Amniotic epithelial cell (primary cell): ENCODE measurements around the gene POU2AF1.
A peak's percentile ranks its signal among the peaks of the same experiment; 100 is the strongest.

ENCODE experiments used
- DNase-seq: peaks from one replicate; pipeline ENCODE4 v3.0.0-alpha.2; 2010; ENCODE audit warnings: low read depth

POU2AF1 gene

DNA sequence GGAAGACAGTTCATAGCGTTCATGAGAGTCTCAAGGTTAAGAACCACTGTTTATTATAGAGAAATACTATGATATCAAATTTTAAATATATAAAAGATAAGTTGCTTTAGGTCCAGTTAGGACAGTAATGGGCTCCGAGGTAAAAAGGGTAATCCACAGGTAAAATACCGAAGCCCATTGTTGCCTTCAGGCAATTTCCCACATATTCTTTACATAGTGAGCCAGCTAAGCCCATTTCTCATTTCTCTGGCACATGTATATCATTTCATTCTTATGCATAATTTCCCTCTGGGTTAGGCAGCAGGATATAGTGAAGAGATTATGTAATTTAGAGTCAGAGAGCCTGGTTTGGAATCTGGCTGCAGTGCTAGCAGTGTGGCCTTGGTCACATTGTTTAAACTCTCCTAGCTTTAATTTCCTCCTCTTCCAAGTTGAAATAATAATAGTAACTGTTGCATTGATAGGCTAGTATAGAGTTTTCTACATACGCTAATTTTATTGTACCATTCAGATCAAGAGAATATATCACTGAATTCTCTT is 7.6 kb upstream of the POU2AF1 start:
- DNase-seq = no peak

DNA sequence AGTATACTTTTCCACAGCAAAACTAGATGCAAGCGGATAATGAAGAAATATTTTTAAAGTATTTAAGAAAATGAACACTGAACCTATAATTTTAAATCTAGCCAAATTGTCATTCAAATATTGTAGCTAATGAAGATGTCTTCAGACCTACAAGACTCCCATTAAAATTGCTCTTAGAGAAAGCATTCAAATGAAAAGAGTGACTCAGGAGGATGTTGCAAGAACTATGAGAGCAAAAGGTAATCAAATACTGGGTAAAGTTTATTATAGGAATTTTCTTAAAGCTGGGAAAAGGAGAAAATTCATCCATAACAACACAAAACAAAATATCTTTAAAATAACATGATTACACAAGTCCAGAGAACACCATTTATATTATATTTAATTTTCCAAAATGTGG is 5.4 kb upstream of the POU2AF1 start:
- DNase-seq = peak; percentile 15

DNA sequence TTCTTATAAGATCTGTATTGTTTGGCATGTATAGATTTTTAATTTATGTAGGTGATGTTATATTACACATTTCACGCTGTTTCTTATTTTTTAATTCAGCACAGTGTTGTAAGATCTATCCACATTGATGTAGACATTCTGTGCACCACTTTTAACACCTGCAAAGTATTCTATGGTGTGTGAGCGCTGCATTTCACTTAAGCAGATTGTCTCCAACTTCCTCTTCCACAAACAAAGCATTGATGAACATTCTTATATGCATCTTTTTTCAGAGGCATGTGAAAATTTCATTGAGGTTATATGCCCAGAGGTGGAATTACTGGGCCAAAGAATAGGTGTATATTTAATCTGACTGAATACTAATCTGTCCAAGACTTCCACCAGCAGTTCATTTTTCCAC is 3.4 kb upstream of the POU2AF1 start:
- no peak for DNase-seq

GRCh38 chr11:111379602-111380136 is 594 bp upstream of the POU2AF1 start:
- no peak for DNase-seq

DNA sequence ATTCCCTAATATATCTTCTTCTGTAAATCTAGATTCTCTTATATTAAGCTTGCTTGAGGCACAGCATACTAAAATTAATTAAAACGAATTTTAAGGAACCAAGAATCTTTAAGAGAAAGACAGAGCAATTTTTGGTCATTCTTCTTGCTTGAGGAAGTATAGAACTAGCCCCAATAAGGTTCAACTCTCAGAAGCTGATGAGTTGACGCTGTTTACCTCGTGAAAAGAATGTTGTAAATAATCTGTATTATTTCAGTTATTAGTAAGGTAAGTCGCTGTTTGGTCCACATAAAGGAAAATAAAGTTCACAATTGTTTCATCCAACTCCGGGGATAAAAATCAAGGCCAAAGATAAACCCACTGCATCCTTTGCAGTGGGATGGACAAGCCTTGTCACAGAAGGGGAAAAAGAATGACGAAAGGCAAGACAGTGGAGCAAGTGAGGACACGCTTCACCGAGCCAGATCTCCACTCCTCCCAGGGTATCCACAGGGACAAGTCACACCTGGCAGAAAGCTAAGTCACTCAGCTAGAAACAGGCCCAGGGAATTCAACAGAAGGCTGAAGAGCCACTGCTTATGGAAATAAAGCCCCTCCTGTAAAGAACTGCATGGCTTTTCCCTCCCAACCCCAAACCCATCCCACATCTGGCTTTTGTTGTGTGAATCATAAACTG is 752 bp downstream of the POU2AF1 start:
- no peak for DNase-seq

GRCh38 chr11:111376181-111376871 is 2.7 kb downstream of the POU2AF1 start:
- DNase-seq = no peak

DNA sequence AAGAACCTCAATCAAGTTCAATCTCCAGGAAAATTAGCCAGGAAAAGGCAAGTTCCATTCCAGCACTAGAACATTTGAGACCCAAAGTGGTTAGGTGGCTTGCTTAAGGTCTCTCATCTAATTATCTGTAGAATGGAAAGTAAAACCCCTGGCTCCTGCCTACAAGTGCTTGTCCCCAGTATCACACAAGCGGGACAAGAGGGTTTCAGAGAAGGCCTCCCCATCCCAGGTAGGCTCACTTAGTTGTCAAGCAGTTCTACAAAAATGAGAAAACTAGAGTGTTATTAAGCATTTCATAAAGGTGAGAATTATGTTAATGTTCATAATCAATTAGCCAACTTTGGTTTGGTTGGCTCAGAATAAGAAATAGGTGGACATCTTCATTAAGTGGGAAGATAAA is 5.5 kb downstream of the POU2AF1 start:
- no peak for DNase-seq

GRCh38 chr11:111372538-111372937 is 6.5 kb downstream of the POU2AF1 start:
- no peak for DNase-seq

- no peak for DNase-seq
Observed at GRCh38 chr11:111370902-111371578, 8.0 kb downstream of the POU2AF1 start.

DNA sequence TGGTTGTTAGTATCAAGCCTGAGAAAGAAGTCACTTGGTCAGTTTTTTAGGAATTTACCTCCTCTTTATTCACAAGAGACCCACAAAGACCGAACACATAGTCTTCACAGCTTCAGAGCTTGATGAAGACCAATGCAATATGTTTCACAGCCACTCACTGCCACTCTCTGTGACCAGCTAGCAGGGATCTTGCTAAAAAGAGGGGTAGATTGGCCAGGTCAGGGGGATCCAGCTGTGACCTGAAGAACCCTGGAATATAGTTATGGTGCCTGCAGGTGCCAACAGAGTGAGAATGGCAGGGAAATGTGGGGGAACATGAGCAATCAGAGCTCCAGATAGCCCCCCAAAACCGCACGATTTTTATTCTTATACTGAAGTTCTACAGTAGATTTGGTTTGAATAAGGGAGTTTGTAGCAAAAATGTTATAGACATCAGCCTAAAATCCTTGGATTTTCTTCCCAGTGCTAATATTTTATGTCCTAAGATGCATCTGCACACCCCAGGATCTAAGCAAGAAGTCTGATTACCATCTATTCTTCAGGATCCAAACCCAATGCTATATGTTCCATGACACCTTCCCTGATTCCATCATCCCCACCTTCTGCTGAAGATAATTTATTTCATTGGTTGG is 8.7 kb downstream of the POU2AF1 start:
- no peak for DNase-seq

DNA sequence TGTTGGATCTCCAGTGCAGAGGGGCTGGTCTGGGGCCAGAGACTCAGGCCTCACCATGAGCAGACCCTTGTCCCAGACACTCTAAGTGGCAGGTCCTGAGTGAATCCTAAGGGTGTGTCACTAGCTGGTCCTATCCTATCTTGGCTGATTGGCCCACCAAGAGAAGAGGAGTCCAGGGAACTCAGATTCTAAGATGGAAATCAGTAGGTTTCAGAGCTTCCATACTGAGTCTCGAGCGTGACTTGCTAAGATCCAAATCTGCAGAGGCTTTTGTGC is 10.9 kb downstream of the POU2AF1 start:
- no peak for DNase-seq

GRCh38 chr11:111367411-111368284 is 11.4 kb downstream of the POU2AF1 start:
- no peak for DNase-seq

GRCh38 chr11:111366560-111367410 is 12.3 kb downstream of the POU2AF1 start:
- no peak for DNase-seq

DNA sequence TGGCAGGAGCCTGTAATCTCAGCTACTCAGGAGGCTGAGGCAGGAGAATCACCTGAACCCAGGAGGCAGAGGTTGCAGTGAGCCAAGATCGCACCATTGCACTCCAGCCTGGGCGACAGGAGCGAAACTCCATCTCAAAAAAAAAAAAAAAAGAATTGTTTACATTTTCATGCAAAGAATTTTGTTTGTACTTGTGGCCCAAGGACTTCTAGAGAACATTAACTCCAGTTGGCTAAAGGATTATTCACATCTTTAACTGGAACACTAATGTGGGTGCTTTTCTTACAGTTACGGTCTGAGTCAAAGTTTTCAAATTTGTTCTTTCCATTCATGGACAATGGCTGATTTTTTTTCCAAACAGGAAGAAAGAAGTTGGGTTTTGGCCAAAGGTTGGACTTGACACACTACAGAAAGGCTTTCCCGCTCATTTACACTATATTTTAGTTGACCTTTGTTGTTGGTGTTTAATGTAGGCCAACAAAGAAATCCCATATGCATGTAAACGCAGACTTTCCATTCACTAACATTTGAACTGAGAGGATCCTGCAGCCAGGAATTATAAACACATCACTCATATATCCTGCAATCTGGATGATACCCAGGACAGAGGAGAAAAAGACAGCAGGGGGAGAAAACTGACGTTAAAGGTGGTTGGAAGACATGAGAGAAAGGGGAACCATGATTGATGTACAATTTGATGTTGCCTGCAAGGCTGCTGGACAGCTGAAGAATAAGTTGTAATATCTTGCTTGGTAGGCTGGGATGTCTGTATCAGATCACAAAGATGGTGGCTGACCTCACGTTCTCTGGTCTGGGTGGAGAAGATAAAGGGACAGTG is 13.1 kb downstream of the POU2AF1 start:
- DNase-seq = no peak

- DNase-seq = no peak
Observed at GRCh38 chr11:111364503-111364902, 14.6 kb downstream of the POU2AF1 start.

DNA sequence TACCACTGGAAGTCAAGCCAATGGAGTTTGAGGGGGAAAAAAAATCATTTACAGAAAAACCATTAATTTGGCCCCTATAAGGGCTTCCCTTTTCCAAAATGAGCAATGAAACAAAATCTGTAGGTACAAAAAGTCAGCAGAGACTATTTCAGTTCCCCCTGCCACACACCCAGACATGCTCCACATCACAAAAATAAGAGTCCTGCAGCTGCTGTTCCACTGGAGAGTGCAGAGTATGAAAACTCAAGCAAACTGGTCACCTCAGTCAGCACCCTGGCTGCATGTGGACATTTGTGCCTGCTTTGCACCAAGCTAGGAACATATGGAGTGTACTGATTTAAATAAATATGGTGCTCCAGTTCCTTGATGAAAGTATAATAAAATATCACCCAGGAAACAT is 15.1 kb downstream of the POU2AF1 start:
- no peak for DNase-seq

- no peak for DNase-seq
Observed at GRCh38 chr11:111362887-111363411, 16.1 kb downstream of the POU2AF1 start.

DNA sequence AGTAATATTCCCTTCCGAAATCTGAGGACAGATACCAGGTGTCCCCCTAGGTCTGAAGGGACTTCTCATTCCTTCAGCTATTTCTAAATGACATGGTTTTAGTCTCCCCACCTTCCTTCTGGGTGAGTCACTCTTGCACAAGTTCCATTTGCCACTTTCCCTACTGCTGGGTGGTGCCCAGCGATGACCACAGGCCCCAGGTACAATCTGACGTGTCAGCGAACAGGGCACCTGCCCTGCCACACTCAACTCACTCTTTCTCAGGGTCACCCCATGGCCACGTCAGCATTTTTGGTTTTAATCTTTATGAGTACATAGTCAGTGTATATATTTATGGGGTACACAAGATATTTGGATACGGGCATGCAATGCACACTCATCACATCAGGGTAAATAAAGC is 17.2 kb downstream of the POU2AF1 start:
- DNase-seq = no peak

- DNase-seq = no peak
Observed at GRCh38 chr11:111361052-111361801, 17.8 kb downstream of the POU2AF1 start.
